Subcutaneous abdominal adipose tissue (tissue), 5 donors: Measurements from ENCODE around the gene USP7.
A peak's percentile ranks its signal among the peaks of the same experiment; 100 is the strongest.
"Not testable (repeated sequence)": the region's sequence is repeated elsewhere in the genome, so short reads cannot be mapped to it uniquely, and the experiment has no call there.

Source experiments
- H3K27ac ChIP-seq: one replicate; pipeline ENCODE4 v1.7.0; 2013; ENCODE audit warnings: low read depth, mild to moderate bottlenecking, inconsistent platforms, low read length, moderate library complexity
- H3K27me3 ChIP-seq, 5 donors: one replicate each; pipeline ENCODE4 v1.7.0; 2013; ENCODE audit warnings: low read length in 5 of 5, inconsistent platforms in 1 of 5; ENCODE audit not compliant: control insufficient read depth in 5 of 5, insufficient read depth in 4 of 5
- H3K36me3 ChIP-seq, 5 donors: one replicate each; pipeline ENCODE4 v1.7.0; 2013; ENCODE audit warnings: low read length in 5 of 5; ENCODE audit not compliant: control insufficient read depth in 5 of 5, insufficient read depth in 5 of 5
- H3K4me1 ChIP-seq, 5 donors: one replicate each; pipeline ENCODE4 v1.7.0; 2013; ENCODE audit warnings: low read length in 5 of 5, mild to moderate bottlenecking in 3 of 5, moderate library complexity in 1 of 5; ENCODE audit not compliant: control insufficient read depth in 5 of 5, insufficient read depth in 5 of 5
- H3K4me3 ChIP-seq, 5 donors: one replicate each; pipeline ENCODE4 v1.7.0; 2013; ENCODE audit warnings: low read length in 5 of 5, low read depth in 1 of 5
- H3K9ac ChIP-seq, 5 donors: one replicate each; pipeline ENCODE4 v1.7.0; 2013; ENCODE audit warnings: low read length in 5 of 5, mild to moderate bottlenecking in 4 of 5, moderate library complexity in 3 of 5
- H3K9me3 ChIP-seq, 5 donors: one replicate each; pipeline ENCODE4 v1.7.0; 2013; ENCODE audit warnings: low read length in 5 of 5; ENCODE audit not compliant: control insufficient read depth in 5 of 5
- donor health status: healthy.
- donor health status: healthy.
- donor health status: healthy.
- donor health status: healthy.
- donor health status: healthy.

Gene USP7

GRCh38 chr16:8981901-8982300 lies 18.2 kb upstream of the USP7 start:
- H3K9me3 ChIP-seq, H3K4me3 ChIP-seq, H3K9ac ChIP-seq, H3K4me1 ChIP-seq, H3K36me3 ChIP-seq, H3K27ac ChIP-seq, H3K27me3 ChIP-seq: not testable (repeated sequence)

GRCh38 chr16:8976189-8976588 lies 12.5 kb upstream of the USP7 start:
- not testable (repeated sequence) for H3K4me3 ChIP-seq, H3K27me3 ChIP-seq, H3K4me1 ChIP-seq, H3K36me3 ChIP-seq, H3K9ac ChIP-seq, H3K27ac ChIP-seq, H3K9me3 ChIP-seq

- Histone ChIP-seq H3K27ac (no peak overlapping the region), H3K4me1 (no peaks in the 10 kb centered on the region), H3K4me3 (no peak overlapping the region), H3K36me3 (no peaks in the 10 kb centered on the region), H3K27me3 (no peaks in the 10 kb centered on the region), H3K9me3 (no peaks in the 10 kb centered on the region), H3K9ac (peak overlapping the region in 1 of 5 donors; percentile 30)
Measured at GRCh38 chr16:8975039-8975438, 11.3 kb upstream of the USP7 start.

- no peaks in the 10 kb centered on the region for H3K9me3 ChIP-seq
- H3K27ac ChIP-seq: no peak overlapping the region
- H3K36me3 ChIP-seq: no peaks in the 10 kb centered on the region
- no peaks in the 10 kb centered on the region for H3K4me1 ChIP-seq
- no peaks in the 10 kb centered on the region for H3K27me3 ChIP-seq
- H3K9ac ChIP-seq: no peak overlapping the region
- no peak overlapping the region for H3K4me3 ChIP-seq
Measured at GRCh38 chr16:8972843-8973586, 9.3 kb upstream of the USP7 start.

GRCh38 chr16:8971416-8971815 lies 7.7 kb upstream of the USP7 start:
- Histone ChIP-seq H3K27ac (no peak overlapping the region), H3K9ac (no peak overlapping the region)

GRCh38 chr16:8969202-8969897 lies 5.6 kb upstream of the USP7 start:
- H3K9me3 ChIP-seq, H3K4me1 ChIP-seq, H3K36me3 ChIP-seq, H3K27me3 ChIP-seq, H3K4me3 ChIP-seq, H3K9ac ChIP-seq, H3K27ac ChIP-seq: not testable (repeated sequence)

More at GRCh38 chr16:8971416-8971815, 7.7 kb upstream of the USP7 start:
- H3K4me1 ChIP-seq: peaks cover 0 to 4% (median 0%) of the 10 kb centered on the region in 5 donors
- H3K27me3 ChIP-seq: no peaks in the 10 kb centered on the region
- no peaks in the 10 kb centered on the region for H3K36me3 ChIP-seq
- no peaks in the 10 kb centered on the region for H3K9me3 ChIP-seq
- H3K4me3 ChIP-seq: no peak overlapping the region

GRCh38 chr16:8968054-8968453 lies 4.3 kb upstream of the USP7 start:
- not testable (repeated sequence) for H3K4me3 ChIP-seq, H3K4me1 ChIP-seq, H3K27ac ChIP-seq, H3K9me3 ChIP-seq, H3K27me3 ChIP-seq, H3K36me3 ChIP-seq, H3K9ac ChIP-seq

GRCh38 chr16:8967132-8967821 lies 3.6 kb upstream of the USP7 start:
- H3K4me1 ChIP-seq: peaks cover under 1 to 13% (median 10%) of the 10 kb centered on the region in 5 donors

GRCh38 chr16:8966817-8967131 lies 3.1 kb upstream of the USP7 start:
- Histone ChIP-seq H3K27me3 (no peaks in the 10 kb centered on the region), H3K4me1 (peaks cover 5 to 18% (median 15%) of the 10 kb centered on the region in 5 donors), H3K4me3 (no peak overlapping the region), H3K9me3 (no peaks in the 10 kb centered on the region), H3K27ac (no peak overlapping the region), H3K36me3 (no peaks in the 10 kb centered on the region), H3K9ac (no peak overlapping the region)

More at GRCh38 chr16:8967132-8967821, 3.6 kb upstream of the USP7 start:
- no peaks in the 10 kb centered on the region for H3K36me3 ChIP-seq
- no peaks in the 10 kb centered on the region for H3K27me3 ChIP-seq
- H3K9ac ChIP-seq: no peak overlapping the region
- H3K9me3 ChIP-seq: no peaks in the 10 kb centered on the region
- H3K27ac ChIP-seq: no peak overlapping the region
- H3K4me3 ChIP-seq: no peak overlapping the region

- peak overlapping the region in 4 of 5 donors; percentile 68 to 84 (median 79) for H3K9ac ChIP-seq
- no peaks in the 10 kb centered on the region for H3K27me3 ChIP-seq
- no peaks in the 10 kb centered on the region for H3K36me3 ChIP-seq
- H3K4me1 ChIP-seq: peaks cover 13 to 41% (median 37%) of the 10 kb centered on the region in 5 donors
- peak overlapping the region; percentile 39 to 80 (median 73) for H3K4me3 ChIP-seq
- no peaks in the 10 kb centered on the region for H3K9me3 ChIP-seq
- peak overlapping the region; percentile 74 for H3K27ac ChIP-seq
Measured at GRCh38 chr16:8964462-8964861, 756 bp upstream of the USP7 start.
